Stimulated activated CD8-positive, alpha-beta memory T cell treated with anti-CD3 and anti-CD28 coated beads, Interleukin-12 subunit alpha, Interleukin-12 subunit beta, amount 100 ng/mL, for 4 hours (primary cell): ENCODE data around the gene TRIM56.
"Not testable (repeated sequence)": the region's sequence is repeated elsewhere in the genome, so short reads cannot be mapped to it uniquely, and the experiment has no call there.

Source experiments
- DNase-seq: peaks from one replicate; pipeline ENCODE4 v3.0.0-alpha.2; 2020; ENCODE audit warnings: low read depth

The TRIM56 gene

GRCh38 chr7:101092266-101092905, 7.1 kb downstream of the TRIM56 start:
- not testable (repeated sequence) for DNase-seq

- no peak for DNase-seq
Observed at GRCh38 chr7:101093906-101094305, 8.6 kb downstream of the TRIM56 start.

GRCh38 chr7:101094376-101094775, 9.1 kb downstream of the TRIM56 start:
- no peak for DNase-seq

- no peak for DNase-seq
Observed at GRCh38 chr7:101094791-101095375, 9.6 kb downstream of the TRIM56 start.

- no peak for DNase-seq
Observed at GRCh38 chr7:101096331-101096956, 11.2 kb downstream of the TRIM56 start.

GRCh38 chr7:101096957-101097347, 11.7 kb downstream of the TRIM56 start:
- no peak for DNase-seq

- DNase-seq, result no peak
Observed at GRCh38 chr7:101097561-101097960, 12.3 kb downstream of the TRIM56 start.

GRCh38 chr7:101099969-101100781, 14.9 kb downstream of the TRIM56 start:
- peak; percentile 39 for DNase-seq

GRCh38 chr7:101100858-101101847, 15.9 kb downstream of the TRIM56 start:
- no peak for DNase-seq

GRCh38 chr7:101102026-101102425, 16.7 kb downstream of the TRIM56 start:
- no peak for DNase-seq

- DNase-seq, result not testable (repeated sequence)
Observed at GRCh38 chr7:101103701-101104100, 18.4 kb downstream of the TRIM56 start.

GRCh38 chr7:101104193-101104713, 19.0 kb downstream of the TRIM56 start:
- DNase-seq, result no peak

- DNase-seq, result no peak
Observed at GRCh38 chr7:101104799-101105198, 19.5 kb downstream of the TRIM56 start.

- not testable (repeated sequence) for DNase-seq
Observed at GRCh38 chr7:101105248-101105647, 20.0 kb downstream of the TRIM56 start.

GRCh38 chr7:101106386-101106785, 21.1 kb downstream of the TRIM56 start:
- DNase-seq, result no peak

GRCh38 chr7:101108330-101108857, 23.1 kb downstream of the TRIM56 start:
- DNase-seq, result no peak

GRCh38 chr7:101108961-101109360, 23.7 kb downstream of the TRIM56 start:
- DNase-seq, result no peak

GRCh38 chr7:101109368-101109767, 24.1 kb downstream of the TRIM56 start:
- DNase-seq, result no peak

- no peak for DNase-seq
Observed at GRCh38 chr7:101111261-101111660, 26.0 kb downstream of the TRIM56 start.

GRCh38 chr7:101112233-101112632, 27.0 kb downstream of the TRIM56 start:
- DNase-seq, result no peak

- not testable (repeated sequence) for DNase-seq
Observed at GRCh38 chr7:101113140-101113539, 27.9 kb downstream of the TRIM56 start.
